NCI-H82 (cell line): Measurements from ENCODE around the gene SOX14.

Experiments used
- DNase-seq: peaks from one replicate; lab custom pipeline; 2025; lab: John Stamatoyannopoulos, UW

The SOX14 gene

DNA sequence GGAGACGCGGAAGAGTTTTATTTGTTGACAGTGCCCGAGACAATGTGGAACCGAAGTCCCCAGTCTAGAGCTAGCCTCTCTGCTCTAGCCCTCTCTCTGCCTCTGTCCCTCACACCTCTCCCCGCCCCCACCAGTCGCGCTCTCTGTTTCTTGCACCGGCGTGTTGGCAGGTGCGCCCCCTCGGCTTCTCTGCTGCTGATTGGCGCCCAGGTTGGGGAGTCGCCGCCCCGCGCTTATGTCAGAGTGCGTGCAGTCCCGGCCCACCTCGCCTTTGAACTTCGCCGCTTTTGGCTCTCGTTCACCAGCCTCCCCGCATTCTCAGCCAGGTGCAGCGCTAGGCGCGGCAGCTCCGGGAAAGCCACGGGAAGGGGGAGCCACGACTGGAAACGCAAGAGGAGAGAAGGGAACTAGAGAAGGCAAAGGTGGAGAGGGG, at the start of gene SOX14:
SOX14 (plus strand) TSS at position 315 of the 433 bp plus-strand sequence. CDS start 470 bp downstream, outside the sequence.
- DNase-seq = peak; percentile 46

- DNase-seq = no peak
These were observed 49.6 kb upstream of the SOX14 start for GRCh38 chr3:137714551-137714950.

GRCh38 chr3:137724240-137724639, 39.9 kb upstream of the SOX14 start:
- DNase-seq = no peak

- DNase-seq = no peak
These were observed 26.9 kb upstream of the SOX14 start for GRCh38 chr3:137737208-137737607.

GRCh38 chr3:137738710-137739109, 25.4 kb upstream of the SOX14 start:
- DNase-seq = no peak

- no peak for DNase-seq
These were observed 20.5 kb upstream of the SOX14 start for GRCh38 chr3:137743608-137744007.

- no peak for DNase-seq
These were observed 17.3 kb upstream of the SOX14 start for GRCh38 chr3:137746808-137747207.

DNA sequence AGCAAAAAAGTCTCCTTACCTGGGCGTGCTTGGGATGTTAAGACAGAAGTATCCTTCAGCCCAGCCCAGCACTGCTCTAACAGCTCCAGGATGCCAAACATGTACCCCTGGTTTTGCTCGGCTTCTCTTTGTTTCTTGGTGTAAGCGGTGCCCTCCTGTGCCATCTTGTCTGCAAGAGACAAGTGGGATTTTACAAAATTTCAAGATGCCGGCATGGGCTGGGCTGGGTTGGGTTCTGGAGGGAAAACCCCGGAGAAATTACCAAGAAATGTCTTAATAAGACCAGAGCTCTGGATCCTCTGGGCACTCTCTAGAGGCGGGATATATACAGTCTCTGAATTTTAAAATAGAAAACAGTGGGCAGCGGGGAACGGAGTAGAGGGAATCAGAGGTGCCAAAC, 4.6 kb upstream of the SOX14 start:
- DNase-seq = no peak

GRCh38 chr3:137760341-137761098, 3.6 kb upstream of the SOX14 start:
- DNase-seq = no peak

DNA sequence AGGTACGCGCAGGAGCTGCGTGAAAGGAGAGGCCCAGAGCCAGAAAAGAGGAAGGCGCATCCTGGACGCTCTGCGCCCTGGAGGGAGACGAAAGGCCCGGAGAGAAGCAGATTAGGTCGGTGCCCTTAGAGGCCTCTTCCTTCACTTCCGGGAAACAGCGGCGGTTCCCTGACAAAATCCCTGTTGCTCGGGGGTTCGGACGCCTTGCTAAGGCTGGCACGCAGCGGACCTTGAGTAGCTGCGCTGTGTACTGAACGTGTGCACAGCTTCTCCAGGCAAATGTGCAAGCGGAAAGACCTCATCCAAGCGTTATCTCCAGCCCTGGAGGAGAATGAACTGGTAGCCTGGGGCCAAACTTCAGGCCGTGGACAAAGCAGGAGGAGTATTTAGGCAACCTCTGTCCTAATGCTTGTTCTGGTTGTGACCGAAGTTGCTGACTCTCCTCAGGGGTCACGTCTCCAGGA, 3.0 kb upstream of the SOX14 start:
- no peak for DNase-seq

DNA sequence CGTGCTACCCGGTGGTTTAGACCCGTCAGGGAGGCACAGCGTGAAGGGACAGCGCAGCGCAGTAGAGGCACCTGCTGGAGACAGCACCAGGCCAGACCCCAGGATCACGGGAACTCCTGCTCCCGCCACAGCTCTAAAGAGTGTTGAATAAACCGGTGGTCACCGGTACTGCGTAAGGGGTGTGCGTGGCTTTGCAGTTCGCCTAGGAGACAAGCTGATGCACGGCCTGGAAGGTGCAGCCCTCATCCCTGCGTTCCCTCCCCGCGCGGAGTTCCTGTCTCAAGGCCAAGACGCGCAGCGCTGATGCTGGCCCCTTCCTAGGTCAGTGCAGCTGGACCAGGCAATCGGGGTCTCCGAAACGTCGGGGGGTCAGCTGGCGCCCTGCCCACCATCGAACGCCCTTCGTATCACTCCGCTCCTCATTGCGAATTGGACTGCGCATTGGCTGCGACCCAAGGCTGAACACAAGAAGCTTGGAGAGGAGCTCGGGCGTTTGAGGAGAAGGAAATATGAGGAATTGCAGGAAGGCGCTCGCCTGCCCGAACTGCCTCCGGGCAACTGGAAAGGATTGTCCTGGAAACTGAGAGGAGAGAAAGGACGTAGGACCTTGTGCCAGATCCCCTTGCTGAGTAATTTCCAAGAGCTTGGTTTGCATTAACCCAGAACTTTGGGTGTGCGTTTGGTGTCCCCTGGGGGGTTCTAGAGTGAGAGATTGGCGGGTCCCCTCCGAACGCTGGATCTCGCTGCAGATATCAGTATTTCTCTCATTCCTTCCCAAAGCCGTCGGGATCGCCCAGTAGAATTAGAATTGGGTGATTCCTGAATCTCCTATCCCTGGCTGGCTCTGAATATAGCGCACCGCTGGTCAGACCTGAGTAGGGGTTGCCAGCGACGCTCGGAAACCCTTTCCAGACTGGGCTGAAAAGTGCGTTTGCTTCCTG, 2.3 kb upstream of the SOX14 start:
- DNase-seq = no peak

GRCh38 chr3:137762674-137763593, 1.2 kb upstream of the SOX14 start:
- no peak for DNase-seq

DNA sequence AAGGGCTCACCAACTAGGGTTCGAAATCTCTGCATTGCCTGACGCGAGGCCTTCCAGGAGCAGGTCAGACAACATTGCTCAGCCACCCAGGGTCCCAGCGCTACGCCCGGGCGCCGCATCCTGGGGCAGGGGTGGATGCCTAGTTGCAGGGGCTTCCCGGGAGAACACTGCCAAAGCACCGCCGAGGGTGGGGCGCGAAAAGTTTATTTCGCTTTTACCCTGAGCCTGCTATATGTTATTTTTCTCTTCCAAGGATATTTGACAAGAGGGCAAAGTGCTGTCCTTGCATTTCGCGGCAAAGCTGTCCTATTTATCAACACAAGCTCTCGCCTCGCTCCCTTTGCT, 549 bp upstream of the SOX14 start:
- DNase-seq = no peak

DNA sequence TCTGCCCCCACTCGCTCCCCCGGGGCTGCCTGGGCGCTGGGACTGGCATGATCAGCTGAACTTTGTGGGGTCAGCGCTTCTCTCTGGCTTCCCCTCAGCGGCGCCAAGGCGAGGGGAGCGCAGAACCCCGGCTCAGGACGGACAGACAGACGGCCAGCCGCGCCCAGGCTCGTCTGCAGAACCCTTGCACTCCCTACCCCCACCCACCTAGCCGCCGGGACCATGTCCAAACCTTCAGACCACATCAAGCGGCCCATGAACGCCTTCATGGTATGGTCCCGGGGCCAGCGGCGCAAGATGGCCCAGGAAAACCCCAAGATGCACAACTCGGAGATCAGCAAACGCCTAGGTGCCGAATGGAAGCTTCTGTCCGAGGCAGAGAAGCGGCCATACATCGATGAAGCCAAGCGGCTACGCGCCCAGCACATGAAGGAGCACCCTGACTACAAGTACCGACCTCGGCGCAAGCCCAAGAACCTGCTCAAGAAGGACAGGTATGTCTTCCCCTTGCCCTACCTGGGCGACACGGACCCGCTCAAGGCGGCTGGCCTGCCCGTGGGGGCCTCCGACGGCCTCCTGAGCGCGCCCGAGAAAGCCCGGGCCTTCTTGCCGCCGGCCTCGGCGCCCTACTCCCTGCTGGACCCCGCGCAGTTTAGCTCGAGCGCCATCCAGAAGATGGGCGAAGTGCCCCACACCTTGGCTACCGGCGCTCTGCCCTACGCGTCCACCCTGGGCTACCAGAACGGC, 621 bp downstream of the SOX14 start:
- no peak for DNase-seq

DNA sequence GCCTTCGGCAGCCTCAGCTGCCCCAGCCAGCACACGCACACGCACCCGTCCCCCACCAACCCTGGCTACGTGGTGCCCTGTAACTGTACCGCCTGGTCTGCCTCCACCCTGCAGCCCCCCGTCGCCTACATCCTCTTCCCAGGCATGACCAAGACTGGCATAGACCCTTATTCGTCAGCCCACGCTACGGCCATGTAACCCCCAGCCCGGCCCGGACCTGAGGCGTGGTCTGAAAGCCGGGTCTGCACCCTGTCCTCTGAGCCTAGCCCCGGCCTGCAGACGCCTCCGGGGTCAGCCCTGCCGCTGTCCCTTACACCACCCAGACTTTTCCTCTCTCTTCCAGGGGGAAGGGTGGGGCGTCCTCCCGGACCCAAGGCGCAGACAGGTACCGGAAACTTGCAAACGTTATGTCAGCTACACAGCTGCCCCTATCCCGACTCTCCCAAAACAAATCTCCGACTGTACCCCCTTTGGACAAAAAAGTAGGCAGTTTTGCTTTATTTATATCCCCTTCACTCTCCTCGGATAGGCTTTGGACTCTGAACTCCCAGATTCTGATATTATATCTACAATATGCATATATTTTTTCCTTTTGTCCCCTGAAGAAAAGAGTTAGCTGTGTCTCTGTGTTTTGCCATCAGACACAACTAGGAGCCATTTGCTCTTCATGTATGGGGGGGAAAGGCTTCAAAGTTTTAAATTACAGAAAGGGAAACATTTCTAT, 1.4 kb downstream of the SOX14 start:
- DNase-seq = no peak

- DNase-seq = no peak
These were observed 2.1 kb downstream of the SOX14 start for GRCh38 chr3:137766041-137766875.

DNA sequence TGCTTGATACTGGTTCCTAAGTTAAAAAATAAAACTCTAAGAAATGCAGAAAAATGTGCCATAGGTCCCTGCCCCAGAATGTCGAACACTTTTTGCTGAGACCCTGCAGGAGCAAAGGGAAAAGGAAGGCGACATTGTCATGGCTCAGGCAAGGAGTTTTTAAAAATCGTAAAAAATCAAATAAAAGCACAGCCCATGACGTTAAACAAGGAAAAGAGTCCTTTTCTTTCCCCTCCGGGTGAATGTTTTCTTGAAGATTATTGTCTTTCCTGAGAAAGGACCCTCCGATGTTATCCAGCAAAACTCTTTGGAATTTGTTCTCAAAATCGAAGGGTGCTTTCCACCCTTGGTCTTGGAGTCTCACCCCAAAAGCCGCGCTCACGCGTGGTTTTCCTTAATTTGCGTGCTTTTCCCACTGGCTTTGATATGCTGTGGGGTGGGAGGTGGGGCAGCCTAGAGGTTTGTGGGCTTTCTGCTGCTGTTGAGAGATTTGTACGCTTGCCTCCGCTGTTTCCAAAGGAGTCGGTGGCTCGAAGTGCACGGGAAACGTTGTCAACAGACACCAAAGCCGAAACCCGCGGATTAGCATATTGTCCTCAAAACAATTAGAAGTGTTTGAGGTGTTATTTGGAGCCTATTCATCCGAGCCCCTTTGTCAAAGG, 2.9 kb downstream of the SOX14 start:
- DNase-seq = peak; percentile 56

- DNase-seq = peak; percentile 40
These were observed 3.6 kb downstream of the SOX14 start for GRCh38 chr3:137767538-137768360.
